HG02610 (cell line): ENCODE measurements around the gene HOXB13.

Source experiments
- ATAC-seq: cut with Tn5 transposase; IDR thresholded peaks from one replicate; pipeline ENCODE4 v1.9.1; 2021; ENCODE audit warnings: mild to moderate bottlenecking, moderate library complexity; ENCODE audit not compliant: unreplicated experiment

HOXB13 gene

DNA sequence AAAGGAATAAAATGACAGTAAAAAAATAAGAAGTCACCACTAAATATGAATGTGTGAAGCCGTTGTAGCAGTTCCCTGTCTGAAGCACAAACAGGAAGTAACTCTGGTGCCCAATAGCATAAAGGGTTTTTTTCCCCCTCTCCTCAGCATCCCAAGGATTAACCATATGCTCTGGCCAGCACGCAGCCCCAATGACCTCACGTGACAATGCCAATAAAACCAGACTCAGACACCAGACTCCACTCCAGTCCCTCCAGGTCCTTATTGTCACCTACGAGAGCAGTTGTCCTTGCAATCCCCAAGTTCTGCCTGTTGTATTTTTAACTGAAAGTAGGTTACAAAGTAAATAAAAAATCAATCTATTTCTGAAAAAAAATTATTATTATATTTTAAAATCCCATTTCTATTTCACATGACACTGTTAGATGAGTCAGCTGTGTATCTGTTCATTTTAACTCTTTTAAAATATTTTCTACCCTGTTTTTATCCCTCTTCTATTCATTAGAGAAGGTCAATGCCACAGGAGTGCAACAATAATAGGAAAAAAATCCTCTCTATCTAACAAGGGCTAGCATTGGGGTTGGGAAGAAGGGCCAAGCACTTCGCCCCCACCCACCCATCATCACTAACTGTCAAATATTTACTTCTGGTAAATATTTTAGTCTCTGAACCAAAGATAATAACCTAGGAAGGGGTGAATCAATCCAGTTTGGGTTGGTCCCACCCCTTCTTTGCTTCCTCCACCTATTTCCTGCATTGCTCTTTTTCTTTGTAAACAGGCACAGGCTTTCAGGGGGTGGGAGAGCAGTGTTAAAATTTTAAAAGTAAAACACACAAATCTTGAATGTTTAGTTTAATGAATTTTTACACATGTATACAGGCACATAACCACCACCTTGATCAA, 12.8 kb downstream of the HOXB13 start:
- no peak for ATAC-seq

DNA sequence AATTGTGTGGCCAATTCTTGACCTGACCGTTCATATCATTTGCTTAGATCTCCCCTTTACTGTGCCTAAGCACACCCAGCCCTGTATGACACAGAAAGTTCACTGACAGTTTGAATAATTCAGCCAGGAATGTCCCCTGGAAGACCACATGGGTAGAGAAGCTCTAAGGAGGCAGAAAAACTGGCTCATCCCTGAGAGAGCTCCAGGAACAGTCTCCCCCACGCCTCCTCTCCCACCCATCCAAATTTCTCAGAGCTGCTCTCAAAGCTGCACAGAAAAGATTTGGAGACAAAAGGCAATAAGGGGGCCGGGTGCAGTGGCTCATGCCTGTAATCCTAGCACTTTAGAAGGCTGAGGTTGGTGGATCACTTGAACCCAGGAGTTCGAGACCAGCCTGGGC, 17.4 kb downstream of the HOXB13 start:
- no peak for ATAC-seq

DNA sequence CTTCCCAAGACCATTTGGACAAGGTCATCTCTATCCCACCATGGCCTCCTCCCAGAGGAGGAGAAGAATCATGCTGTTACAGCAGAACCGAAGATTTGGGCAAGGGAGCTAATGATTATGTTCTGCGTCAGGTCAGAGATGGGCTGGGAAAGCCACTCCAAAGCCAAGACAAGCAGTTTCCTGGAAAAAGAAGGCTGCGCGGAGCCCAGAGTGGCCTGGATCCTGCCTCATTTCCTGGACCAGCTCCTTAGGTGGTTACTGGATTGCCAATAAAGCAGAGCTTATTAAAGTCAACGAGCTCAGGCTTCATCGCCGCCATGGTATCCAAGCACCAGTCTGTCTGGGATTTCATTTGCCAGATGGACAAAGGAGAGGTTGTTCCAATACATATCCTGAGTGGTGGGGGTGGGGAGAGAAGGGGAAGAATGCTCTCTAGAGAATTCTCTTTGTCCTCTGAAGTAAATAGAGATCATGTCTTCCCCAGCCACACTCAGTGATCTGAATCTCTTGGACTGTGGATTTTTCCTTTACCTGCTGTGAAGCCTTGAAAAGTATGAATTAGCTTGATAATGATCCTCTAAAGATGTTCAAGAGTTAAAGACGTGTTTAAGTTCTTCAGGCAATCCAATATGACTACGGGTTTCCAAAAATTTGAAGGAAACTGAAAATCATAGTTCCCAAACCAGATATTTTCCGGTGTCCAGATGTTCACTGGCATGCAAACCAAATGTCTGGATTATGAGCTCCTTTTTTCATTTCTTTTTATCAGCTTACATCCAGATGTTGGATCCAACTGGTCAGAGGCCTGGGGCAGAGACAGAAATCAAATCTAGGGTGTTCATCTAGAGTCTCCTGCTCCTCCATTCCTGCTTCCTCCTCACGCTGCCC, 23.9 kb downstream of the HOXB13 start:
- no peak for ATAC-seq

DNA sequence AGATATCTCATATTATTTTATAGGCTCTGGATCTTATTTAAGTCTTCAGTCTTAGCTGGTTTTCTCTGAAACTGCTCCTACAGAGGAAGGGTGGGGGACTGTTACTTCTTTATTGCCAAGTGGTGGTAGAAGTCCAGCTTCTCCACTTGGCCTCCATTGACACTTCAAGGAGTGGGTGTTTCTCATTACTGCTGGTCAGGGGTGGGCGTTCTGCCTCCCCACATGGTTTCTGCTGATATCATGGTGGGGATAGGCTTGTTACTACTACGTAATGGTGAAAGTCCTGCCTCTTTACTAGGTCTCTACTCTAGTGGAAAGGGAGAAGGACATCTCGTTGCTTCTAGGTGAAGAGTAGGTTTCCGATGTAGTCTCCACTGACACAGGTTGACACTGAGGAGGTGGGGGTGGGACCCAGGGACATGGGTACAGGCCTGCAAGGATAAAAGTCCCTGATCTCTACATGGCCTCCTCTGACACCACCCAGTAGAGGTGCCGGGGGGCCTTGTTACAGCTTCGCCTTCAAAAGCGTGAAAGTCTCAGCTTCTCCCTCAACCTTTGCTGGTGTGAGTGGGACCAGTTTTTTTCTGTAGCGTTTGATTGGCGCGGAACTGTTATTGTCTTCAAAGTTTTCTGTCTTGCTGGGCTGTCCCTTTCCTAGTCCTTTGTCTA, 26.6 kb downstream of the HOXB13 start:
- no peak for ATAC-seq

DNA sequence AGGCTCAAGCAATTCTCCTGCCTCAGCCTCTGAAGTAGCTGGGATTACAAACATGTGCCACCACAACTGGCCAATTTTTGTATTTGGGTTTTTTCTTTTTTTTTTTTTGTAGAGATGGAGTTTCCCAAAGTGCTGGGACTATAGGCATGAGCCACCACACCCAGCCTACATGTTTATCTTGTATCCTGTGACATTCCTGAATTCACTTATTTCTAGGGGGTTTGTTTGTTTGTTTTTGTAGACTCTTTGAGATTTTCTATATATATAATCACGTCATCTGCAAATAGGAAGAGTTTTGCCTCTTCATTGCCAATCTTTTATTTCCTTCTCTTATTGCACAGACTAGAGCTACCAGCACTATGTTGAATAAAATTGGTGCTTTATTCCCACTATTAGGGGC, 35.4 kb downstream of the HOXB13 start:
- no peak for ATAC-seq

DNA sequence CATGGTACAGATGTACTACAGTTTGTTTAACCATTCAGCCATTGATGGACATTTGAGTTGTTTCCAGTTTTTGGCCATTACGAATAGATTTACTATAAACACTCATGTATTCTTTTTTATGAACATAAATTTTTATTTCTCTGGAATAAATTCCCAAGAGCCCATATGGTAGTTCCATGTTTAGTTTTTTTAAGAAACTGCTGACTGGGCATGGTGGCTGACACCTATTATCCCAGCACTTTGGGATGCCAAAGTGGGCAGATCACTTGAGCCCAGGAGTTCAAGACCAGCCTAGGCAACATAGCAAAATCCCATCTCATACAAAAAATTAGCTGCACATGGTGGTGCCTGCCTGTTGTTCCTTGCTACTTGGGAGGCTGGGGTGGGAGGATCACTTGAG, 36.5 kb downstream of the HOXB13 start:
- no peak for ATAC-seq

DNA sequence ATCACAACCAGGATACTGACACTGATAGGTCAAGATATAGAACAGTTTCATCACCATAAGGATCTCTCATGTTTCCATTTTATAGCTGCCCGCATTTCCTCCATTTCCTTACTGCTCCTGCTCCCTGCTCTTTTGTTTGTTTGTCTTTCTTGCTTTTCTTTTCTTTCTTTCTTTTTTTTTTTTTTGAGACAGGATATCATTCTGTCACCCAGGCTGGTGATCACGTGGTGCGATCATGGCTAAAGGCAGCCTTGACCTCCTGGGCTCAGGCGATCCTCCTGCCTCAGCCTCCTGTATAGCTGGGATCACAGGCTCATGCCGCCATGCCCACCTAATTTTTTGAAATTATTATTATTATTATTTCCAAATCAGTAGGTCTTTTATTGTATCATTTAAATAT, 37.9 kb downstream of the HOXB13 start:
- no peak for ATAC-seq

DNA sequence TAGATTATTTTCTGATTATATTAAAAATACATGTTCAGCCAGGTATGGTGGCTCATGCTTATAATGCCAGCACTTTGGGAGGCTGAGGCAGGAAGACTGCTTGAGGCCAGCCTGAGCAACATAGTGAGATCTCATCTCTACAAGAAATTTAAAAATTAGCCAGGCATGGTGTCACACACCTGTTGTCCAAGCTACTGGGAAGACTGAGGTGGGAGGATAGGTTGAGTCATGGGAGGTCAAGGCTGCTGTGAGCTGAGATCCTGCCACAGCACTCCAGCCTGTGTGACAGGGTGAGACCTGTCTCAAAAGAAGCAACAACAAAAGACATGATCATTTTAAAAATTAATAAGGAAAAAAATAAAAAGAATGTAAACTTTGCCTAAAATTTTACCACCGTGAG, 46.9 kb downstream of the HOXB13 start:
- ATAC-seq: no peak

DNA sequence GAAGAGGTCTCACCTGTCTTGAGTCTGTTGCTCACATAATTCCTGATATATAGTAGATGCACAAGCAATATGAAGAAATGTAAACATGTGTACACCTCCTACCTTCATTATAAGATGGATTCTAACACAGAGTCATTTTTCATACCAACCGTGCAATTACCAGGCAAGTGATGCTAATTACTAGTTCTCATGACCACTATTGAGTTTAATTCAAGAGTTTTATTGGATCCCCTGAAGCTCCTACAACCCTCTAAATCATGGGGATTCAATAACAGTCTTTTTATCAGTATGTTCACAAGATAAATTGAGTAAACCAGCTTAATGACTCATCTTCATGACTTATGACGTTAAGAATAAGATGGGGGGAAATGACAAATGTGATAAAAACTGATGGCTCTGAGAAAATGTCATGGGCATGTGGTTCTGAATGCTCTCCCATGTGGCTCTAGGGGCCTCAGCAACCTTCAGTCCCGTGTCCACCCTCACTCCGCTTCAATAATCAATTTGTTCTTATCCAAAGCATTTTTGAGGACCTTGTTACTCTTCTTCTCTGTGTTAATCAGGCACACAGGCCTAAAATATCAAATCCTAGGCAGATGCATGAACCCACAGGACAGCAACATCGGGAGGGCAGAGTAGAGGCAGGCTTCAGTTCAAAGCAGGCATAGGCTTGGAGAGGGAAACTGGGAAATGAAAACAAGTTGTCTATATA, 49.0 kb downstream of the HOXB13 start:
- no peak for ATAC-seq

DNA sequence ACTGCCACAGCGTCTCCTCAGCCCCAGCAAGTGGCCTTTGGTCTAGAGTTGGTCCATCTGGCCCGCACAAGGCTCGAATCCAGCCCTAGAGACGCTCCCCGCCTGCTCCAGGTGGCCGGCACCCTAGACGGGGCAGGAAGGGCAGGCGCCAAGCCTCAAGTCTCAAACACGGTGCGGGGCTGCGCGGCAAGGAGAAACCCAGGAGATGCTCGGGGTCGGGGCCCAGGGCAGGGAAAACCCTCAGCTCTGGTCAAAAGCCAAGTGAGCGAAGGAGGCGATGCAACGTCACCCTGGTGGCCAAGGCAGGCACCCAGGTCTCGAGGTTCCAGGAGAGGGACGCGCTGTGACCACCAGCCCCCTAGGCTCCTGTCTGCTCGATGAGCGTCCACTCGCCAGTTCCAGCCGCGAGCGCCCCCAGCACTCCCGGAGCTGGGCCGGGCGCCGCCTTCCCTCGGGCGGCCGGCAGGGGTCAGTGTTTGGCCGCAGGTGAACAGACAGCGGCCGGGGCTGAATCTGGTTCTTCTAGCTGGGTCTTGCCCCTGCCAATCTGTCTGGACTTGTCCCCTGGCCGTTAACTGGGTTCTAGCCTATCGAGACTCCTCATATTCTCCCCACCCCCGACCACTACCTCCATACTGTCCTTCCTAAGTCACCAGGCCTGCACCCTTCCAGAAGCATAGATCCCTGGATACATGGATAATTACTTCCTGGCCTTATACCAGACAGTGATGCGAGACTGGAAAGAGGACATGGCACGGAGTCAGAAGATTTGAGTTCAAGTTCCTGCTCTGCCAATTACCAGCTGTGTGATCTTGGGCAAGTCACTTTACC, 50.2 kb downstream of the HOXB13 start:
- ATAC-seq: peak; percentile 64

DNA sequence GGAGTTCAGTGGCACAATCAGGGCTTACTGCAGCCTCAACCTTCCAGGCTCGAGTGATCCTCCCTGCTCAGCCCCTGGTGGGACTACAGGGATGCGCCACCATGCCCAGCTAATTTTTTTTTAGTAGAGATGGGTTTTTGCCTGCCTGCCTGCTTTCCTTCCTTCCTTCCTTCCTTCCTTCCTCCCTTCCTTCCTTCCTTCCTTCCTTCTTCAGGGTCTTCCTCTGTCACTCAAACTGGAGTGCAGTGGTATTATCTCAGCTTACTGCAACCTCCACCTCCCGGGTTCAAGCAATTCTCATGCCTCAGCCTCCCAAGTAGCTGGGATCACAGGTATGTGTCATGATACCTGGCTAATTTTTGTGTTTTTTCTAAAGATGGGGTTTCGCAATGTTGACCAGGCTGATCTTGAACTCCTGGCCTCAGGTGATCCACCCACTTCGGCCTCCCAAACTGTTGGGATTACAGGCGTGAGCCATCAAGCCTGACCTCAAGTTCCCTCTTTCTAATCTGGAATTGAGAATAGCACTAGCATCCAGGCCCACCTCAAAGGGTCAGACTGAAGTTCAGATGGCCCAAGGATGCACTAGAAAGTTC, 51.5 kb downstream of the HOXB13 start:
- ATAC-seq: no peak
